GM18858 (cell line): ENCODE results near the gene GPR108.

Experiments
- ATAC-seq: cut with Tn5 transposase; IDR thresholded peaks from one replicate; pipeline ENCODE4 v1.9.1; 2021; ENCODE audit not compliant: unreplicated experiment

The GPR108 gene

GRCh38 chr19:6708346-6708745 is 29.0 kb downstream of the GPR108 start:
- no peak for ATAC-seq

GRCh38 chr19:6707658-6708018 is 29.7 kb downstream of the GPR108 start:
- ATAC-seq = no peak

GRCh38 chr19:6707011-6707657 is 30.2 kb downstream of the GPR108 start:
- ATAC-seq = no peak

GRCh38 chr19:6706633-6706958 is 30.8 kb downstream of the GPR108 start:
- no peak for ATAC-seq

GRCh38 chr19:6705931-6706632 is 31.3 kb downstream of the GPR108 start:
- no peak for ATAC-seq

GRCh38 chr19:6700586-6701316 is 36.6 kb downstream of the GPR108 start:
- no peak for ATAC-seq

- no peak for ATAC-seq
These were observed 37.4 kb downstream of the GPR108 start for GRCh38 chr19:6699935-6700334.

- no peak for ATAC-seq
These were observed 40.1 kb downstream of the GPR108 start for GRCh38 chr19:6697291-6697690.

- ATAC-seq = no peak
These were observed 41.0 kb downstream of the GPR108 start for GRCh38 chr19:6696239-6696820.

- ATAC-seq = no peak
These were observed 43.1 kb downstream of the GPR108 start for GRCh38 chr19:6694147-6694815.

- no peak for ATAC-seq
These were observed 43.7 kb downstream of the GPR108 start for GRCh38 chr19:6693681-6694080.

- ATAC-seq = no peak
These were observed 44.3 kb downstream of the GPR108 start for GRCh38 chr19:6693056-6693471.

- no peak for ATAC-seq
These were observed 45.4 kb downstream of the GPR108 start for GRCh38 chr19:6692027-6692426.

- ATAC-seq = no peak
These were observed 46.0 kb downstream of the GPR108 start for GRCh38 chr19:6691342-6691741.

- ATAC-seq = no peak
These were observed 47.1 kb downstream of the GPR108 start for GRCh38 chr19:6690160-6690885.

GRCh38 chr19:6687114-6687513 is 50.3 kb downstream of the GPR108 start:
- ATAC-seq = no peak

- ATAC-seq = no peak
These were observed 50.8 kb downstream of the GPR108 start for GRCh38 chr19:6686628-6686975.

- ATAC-seq = no peak
These were observed 51.3 kb downstream of the GPR108 start for GRCh38 chr19:6685962-6686627.

- ATAC-seq = no peak
These were observed 51.9 kb downstream of the GPR108 start for GRCh38 chr19:6685482-6685881.

GRCh38 chr19:6683971-6684370 is 53.4 kb downstream of the GPR108 start:
- no peak for ATAC-seq
